Measurements from ENCODE around the gene INTS3.

DNA sequence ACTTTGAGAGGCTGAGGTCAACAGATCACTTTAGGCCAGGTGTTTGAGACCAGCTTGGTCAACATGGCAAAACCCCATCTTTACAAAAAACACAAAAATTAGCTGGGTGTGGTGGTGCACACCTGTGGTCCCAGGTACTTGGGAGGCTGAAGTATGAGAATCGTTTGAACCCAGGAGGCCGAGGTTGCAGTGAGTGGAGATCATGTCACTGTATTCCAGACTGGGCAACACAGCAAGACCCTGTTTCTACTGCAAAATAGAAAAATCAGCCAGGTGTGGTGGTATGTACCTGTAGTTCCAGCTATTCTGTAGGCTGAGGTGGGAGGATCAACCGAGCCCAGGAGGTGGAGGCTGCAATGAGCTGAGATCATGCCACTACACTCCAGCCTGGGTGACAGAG lies 4.2 kb upstream of the INTS3 start:
- TF ChIP-seq, protein P1, sequence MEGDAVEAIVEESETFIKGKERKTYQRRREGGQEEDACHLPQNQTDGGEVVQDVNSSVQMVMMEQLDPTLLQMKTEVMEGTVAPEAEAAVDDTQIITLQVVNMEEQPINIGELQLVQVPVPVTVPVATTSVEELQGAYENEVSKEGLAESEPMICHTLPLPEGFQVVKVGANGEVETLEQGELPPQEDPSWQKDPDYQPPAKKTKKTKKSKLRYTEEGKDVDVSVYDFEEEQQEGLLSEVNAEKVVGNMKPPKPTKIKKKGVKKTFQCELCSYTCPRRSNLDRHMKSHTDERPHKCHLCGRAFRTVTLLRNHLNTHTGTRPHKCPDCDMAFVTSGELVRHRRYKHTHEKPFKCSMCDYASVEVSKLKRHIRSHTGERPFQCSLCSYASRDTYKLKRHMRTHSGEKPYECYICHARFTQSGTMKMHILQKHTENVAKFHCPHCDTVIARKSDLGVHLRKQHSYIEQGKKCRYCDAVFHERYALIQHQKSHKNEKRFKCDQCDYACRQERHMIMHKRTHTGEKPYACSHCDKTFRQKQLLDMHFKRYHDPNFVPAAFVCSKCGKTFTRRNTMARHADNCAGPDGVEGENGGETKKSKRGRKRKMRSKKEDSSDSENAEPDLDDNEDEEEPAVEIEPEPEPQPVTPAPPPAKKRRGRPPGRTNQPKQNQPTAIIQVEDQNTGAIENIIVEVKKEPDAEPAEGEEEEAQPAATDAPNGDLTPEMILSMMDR (conservative IDR thresholded peaks at IDR 0.05; ENCODE audit: low read length), result no peak
- TF ChIP-seq EZH2phosphoT487 (IDR thresholded peaks at IDR 0.05; ENCODE audit: borderline replicate concordance), result no peak
